A673 (cell line): Measurements from ENCODE around the gene CFAP65.

Source experiments
- EZH2 ChIP-seq: fragments of 200-600 bp; sonication (generic); IDR thresholded peaks from 2 replicates; pipeline ENCODE4 v1.6.1; 2017; ENCODE audit warnings: borderline replicate concordance, low read depth, mild to moderate bottlenecking, mixed read lengths, antibody characterized with exemption, low read length; ENCODE audit not compliant: poor library complexity, severe bottlenecking
- TF ChIP-seq, protein P1 (sequence below): fragments of 300-800, 200-600 bp; sonication (generic); conservative IDR thresholded peaks from 2 replicates; pipeline ENCODE4 v1.5.1; 2017; ENCODE audit warnings: low read depth, mild to moderate bottlenecking, antibody characterized with exemption, low read length, moderate library complexity, mixed read lengths

DNA sequence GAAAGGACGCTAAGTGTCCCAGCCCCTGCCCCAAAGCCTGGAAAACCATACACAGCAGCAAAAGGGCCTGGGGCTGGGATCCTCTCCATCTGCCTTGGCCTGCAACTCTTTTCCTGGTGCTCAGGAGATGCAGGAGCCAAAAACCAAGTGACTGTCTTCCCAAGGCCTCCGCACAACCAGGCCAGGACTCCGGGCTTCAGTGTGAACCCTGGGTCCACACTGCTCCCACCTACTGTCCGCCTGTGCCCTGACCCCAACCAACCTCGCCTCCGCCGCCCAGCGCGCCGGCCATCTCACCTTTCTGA lies 57.4 kb downstream of the CFAP65 start:
- TF ChIP-seq, protein P1, sequence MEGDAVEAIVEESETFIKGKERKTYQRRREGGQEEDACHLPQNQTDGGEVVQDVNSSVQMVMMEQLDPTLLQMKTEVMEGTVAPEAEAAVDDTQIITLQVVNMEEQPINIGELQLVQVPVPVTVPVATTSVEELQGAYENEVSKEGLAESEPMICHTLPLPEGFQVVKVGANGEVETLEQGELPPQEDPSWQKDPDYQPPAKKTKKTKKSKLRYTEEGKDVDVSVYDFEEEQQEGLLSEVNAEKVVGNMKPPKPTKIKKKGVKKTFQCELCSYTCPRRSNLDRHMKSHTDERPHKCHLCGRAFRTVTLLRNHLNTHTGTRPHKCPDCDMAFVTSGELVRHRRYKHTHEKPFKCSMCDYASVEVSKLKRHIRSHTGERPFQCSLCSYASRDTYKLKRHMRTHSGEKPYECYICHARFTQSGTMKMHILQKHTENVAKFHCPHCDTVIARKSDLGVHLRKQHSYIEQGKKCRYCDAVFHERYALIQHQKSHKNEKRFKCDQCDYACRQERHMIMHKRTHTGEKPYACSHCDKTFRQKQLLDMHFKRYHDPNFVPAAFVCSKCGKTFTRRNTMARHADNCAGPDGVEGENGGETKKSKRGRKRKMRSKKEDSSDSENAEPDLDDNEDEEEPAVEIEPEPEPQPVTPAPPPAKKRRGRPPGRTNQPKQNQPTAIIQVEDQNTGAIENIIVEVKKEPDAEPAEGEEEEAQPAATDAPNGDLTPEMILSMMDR = no peak
- no peak for TF ChIP-seq EZH2
